ENCODE data around the gene HYAL4. TPM values are rescaled to one million over a fixed set of nuclear protein-coding genes. Genes with fewer than 3 reads are reported as not detected.

HYAL4 gene
- total RNA-seq, 4 donors from 2014 or later: 1.5 to 2.9 (median 2.2) TPM; not detected in 1

DNA sequence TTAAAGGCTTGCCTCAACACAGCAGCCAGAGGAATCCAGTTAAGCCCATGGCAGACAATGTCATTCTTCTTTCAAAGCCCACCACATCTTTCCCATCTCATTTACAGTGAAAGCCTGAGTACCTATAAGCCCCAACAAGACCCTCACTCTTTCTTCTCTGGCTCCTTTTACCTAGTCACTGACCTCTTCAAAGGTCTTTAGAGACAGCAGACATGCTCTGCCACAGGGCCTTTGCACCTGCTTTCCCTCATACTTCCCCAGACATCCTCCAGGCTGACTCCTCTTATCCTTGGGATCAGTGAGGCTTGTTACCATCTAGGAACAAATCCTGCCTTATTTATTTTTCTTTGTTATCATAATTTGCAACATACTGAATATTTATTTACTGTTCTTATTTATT is 17.8 kb downstream of the HYAL4 start:
- no peak overlapping the region for H3K4me3 ChIP-seq (ENCODE audit: low read depth, poor library complexity, severe bottlenecking)
- no peak for TF ChIP-seq POLR2A (IDR thresholded peaks at IDR 0.05)
- TF ChIP-seq, protein P1, sequence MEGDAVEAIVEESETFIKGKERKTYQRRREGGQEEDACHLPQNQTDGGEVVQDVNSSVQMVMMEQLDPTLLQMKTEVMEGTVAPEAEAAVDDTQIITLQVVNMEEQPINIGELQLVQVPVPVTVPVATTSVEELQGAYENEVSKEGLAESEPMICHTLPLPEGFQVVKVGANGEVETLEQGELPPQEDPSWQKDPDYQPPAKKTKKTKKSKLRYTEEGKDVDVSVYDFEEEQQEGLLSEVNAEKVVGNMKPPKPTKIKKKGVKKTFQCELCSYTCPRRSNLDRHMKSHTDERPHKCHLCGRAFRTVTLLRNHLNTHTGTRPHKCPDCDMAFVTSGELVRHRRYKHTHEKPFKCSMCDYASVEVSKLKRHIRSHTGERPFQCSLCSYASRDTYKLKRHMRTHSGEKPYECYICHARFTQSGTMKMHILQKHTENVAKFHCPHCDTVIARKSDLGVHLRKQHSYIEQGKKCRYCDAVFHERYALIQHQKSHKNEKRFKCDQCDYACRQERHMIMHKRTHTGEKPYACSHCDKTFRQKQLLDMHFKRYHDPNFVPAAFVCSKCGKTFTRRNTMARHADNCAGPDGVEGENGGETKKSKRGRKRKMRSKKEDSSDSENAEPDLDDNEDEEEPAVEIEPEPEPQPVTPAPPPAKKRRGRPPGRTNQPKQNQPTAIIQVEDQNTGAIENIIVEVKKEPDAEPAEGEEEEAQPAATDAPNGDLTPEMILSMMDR (IDR thresholded peaks at IDR 0.05): no peak
- intact Hi-C loops (cut with DNase I; ENCODE audit: low total_unique reads): no loop called here
- no peak for DNase-seq (ENCODE audit: low spot score in 2 of 2)

DNA sequence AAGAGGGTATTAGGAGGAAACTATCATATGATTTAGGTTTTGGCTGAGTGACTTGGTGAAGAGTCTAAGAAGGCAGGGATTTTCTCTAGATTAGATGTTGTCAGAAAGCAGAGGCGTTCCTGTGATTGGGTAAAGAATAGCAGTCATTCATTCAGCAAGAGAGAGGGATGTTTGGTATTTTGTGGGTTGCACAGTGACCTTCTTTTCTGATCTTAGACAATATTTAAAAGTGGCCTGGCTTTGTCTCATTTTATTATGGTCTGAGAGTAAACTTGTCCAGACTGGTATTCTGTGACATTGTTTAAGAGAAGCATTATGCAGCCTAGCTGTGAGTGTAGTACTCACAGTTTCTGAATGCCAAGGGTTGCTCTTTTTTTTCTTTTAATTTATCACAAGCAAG is 18.5 kb downstream of the HYAL4 start:
- no peak overlapping the region for H3K4me3 ChIP-seq (ENCODE audit: low read depth, poor library complexity, severe bottlenecking)
- intact Hi-C loops (cut with DNase I; ENCODE audit: low total_unique reads): no loop called here
- no peak for DNase-seq (ENCODE audit: low spot score in 2 of 2)
- 74 to 88% methylated on average over 1 of the region's 1 CpG for WGBS, 2 donors
- TF ChIP-seq POLR2A (IDR thresholded peaks at IDR 0.05): no peak
- TF ChIP-seq, protein P1 (IDR thresholded peaks at IDR 0.05): no peak

DNA sequence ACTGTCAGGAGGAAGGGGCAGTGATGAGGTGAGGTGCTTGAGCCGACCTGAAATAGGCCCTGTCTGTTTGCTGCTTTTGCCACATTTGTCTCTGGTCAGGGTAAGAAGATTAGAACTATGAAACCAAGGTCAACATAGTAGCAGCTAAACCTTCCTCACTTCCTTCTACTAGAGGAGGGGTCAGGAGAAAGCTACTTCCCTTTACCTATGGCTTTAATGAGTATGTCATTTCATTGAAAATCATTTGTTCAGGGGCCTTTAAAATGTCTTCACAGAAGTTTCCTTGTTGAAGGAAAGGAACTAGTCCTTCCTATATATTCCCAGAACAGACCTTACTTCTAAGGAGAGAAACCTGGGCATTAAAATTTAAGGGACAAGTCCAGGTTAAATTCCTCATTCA is 19.0 kb downstream of the HYAL4 start:
- DNase-seq (ENCODE audit: low spot score in 2 of 2): no peak
- H3K4me3 ChIP-seq (ENCODE audit: low read depth, poor library complexity, severe bottlenecking): no peak overlapping the region
- intact Hi-C loops (cut with DNase I; ENCODE audit: low total_unique reads): no loop called here
- no peak for TF ChIP-seq POLR2A (IDR thresholded peaks at IDR 0.05)
- TF ChIP-seq, protein P1 (IDR thresholded peaks at IDR 0.05): no peak
- 62 to 73% methylated on average over 1 of the region's 1 CpG for WGBS, 2 donors

DNA sequence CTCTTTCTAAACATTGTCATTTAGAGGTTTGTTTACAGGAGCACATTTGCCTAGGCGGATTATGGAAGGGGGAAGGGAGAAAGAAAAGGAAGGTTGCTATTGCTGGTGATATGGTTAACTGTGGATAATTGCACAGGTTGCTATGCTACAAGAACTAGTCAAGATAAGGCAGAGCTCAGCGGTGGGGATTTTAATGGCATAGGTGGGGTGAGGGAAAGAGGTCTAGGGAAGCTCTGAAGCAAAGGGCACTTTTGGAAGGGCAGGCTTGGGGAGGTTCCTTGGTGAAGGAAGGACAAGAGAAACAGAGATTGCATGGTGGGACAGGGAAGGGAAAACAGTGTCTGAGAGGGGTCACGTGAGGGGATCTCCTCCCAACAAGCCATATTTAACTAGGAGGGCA is 19.5 kb downstream of the HYAL4 start:
- WGBS, 2 donors: 80 to 87% methylated on average over 3 of the region's 3 CpGs
- DNase-seq (ENCODE audit: low spot score in 2 of 2): no peak
- TF ChIP-seq, protein P1 (IDR thresholded peaks at IDR 0.05): no peak
- no peak for TF ChIP-seq POLR2A (IDR thresholded peaks at IDR 0.05)
- no peak overlapping the region for H3K4me3 ChIP-seq (ENCODE audit: low read depth, poor library complexity, severe bottlenecking)
- intact Hi-C loops (cut with DNase I; ENCODE audit: low total_unique reads): no loop called here

DNA sequence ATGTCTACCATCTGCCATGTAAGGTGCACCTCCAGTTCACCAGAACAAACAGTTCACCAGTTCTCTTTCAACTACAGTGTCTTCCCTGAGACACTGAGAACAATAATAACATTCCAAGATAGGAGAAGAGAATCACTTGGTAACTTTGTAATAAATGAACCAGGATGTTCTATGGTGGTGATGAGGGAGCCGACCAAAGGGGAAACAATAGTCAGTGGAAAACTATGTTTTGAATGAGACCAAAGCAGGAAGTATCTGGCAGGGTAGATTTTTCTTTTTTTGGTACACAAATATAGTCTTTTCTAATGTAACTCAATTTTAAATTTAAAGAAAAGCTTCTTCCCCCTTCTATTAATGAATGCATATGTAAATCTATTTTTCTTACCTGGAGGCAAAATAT is 20.0 kb downstream of the HYAL4 start:
- intact Hi-C loops (cut with DNase I; ENCODE audit: low total_unique reads): no loop called here
- no peak overlapping the region for H3K4me3 ChIP-seq (ENCODE audit: low read depth, poor library complexity, severe bottlenecking)
- TF ChIP-seq, protein P1 (IDR thresholded peaks at IDR 0.05): no peak
- TF ChIP-seq POLR2A (IDR thresholded peaks at IDR 0.05): no peak
- DNase-seq (ENCODE audit: low spot score in 2 of 2): no peak
- 73 to 87% methylated on average over 1 of the region's 1 CpG for WGBS, 2 donors

DNA sequence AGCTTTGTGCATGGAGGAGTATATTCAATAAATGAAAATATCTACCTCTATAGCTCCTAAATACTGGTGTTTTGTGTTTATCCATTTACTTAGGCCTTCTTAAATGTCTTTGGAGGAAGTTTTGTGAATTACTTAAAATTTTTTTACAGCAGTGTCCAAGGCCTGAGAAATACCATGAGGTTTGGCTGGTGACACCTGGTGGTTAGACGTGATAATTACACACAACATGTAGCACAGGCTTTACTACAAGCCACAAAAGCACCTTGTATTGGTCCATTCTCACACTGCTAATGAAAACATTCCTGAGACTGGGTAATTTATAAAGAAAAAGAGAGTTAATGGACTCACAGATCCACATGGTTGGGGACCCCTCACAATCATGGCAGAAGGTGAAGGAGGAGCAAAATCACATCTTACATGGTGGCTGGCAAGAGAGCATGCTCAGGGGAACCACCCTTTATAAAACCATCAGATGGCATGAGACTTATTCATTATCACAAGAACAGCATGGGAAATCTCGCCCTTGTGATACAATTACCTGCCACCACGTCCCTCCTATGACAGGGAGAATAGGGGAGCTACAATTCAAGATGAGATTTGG is 20.6 kb downstream of the HYAL4 start:
- TF ChIP-seq POLR2A (IDR thresholded peaks at IDR 0.05): no peak
- TF ChIP-seq, protein P1 (IDR thresholded peaks at IDR 0.05): peak in 1 of 3 donors; percentile 10
- WGBS, 2 donors: 16 to 22% methylated on average over 3 of the region's 3 CpGs
- intact Hi-C loops (cut with DNase I; ENCODE audit: low total_unique reads): no loop called here
- peak in 1 of 2 donors; percentile 30 for DNase-seq (ENCODE audit: low spot score in 2 of 2)
- no peak overlapping the region for H3K4me3 ChIP-seq (ENCODE audit: low read depth, poor library complexity, severe bottlenecking)

Data from lower leg skin (tissue), 4 donors.